ENCODE data around the gene ST8SIA4.

ST8SIA4 gene

GRCh38 chr5:100896054-100896453 is 7.0 kb downstream of the ST8SIA4 start:
- Mint-ChIP-seq H3K36me3 (peaks cover 30% of the 10 kb centered on the region), H3K4me3 (no peak overlapping the region), H3K27me3 (no peaks in the 10 kb centered on the region), H3K4me1 (peaks cover 47% of the 10 kb centered on the region), H3K27ac (peak overlapping the region; percentile 77), H3K9me3 (no peaks in the 10 kb centered on the region)
- ATAC-seq = no peak

- peaks cover 50% of the 10 kb centered on the region for H3K4me1 Mint-ChIP-seq
- H3K27me3 Mint-ChIP-seq = no peaks in the 10 kb centered on the region
- peak overlapping the region; percentile 64 for H3K4me3 Mint-ChIP-seq
- no peaks in the 10 kb centered on the region for H3K9me3 Mint-ChIP-seq
- peaks cover 28% of the 10 kb centered on the region for H3K36me3 Mint-ChIP-seq
- peak overlapping the region; percentile 88 for H3K27ac Mint-ChIP-seq
- ATAC-seq = no peak
These were observed 12.5 kb downstream of the ST8SIA4 start for GRCh38 chr5:100890461-100891008.

DNA sequence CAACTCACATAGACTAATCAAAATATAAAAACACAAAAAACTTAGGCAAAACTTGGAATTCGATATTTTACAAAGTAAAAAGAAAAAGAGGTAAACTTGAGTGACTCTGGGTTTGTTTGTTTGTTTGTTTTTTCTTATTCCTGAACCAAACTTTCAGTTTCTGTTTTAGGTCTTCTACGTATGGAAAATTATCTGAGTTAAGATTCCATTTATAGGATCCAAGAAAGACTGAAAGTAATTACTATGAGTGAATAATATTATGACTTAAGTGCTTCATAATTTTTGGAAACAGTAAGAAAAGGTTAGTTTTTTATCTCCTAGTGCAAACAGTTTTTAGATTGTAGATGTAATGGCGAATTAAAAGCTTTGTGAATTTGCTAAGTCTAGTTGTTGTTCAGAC is 13.2 kb downstream of the ST8SIA4 start:
- H3K4me1 Mint-ChIP-seq = peaks cover 47% of the 10 kb centered on the region
- no peak for ATAC-seq
- peak overlapping the region; percentile 64 for H3K4me3 Mint-ChIP-seq
- H3K36me3 Mint-ChIP-seq = peaks cover 29% of the 10 kb centered on the region
- no peaks in the 10 kb centered on the region for H3K9me3 Mint-ChIP-seq
- H3K27me3 Mint-ChIP-seq = no peaks in the 10 kb centered on the region
- H3K27ac Mint-ChIP-seq = peak overlapping the region; percentile 88

GRCh38 chr5:100889165-100889743 is 13.8 kb downstream of the ST8SIA4 start:
- no peaks in the 10 kb centered on the region for H3K27me3 Mint-ChIP-seq
- H3K36me3 Mint-ChIP-seq = peaks cover 31% of the 10 kb centered on the region
- H3K9me3 Mint-ChIP-seq = no peaks in the 10 kb centered on the region

DNA sequence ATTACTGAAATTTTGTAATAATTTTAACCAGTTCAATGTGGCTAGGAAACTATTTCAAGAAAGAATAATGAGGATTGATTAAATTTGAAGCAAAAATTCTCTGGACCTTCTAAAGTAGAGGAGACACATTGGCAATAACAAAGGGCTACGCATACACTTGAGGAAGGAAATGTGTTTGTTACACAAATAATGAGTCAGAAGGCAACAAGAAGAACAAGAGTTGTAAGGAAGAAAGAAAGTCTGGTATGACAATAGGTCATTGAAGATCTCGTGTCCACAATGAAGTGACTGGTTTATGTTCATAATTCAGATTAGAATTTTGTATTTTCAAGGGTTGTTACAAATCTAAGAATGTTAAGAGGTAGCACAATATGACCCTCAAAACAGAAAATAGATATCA is 25.8 kb downstream of the ST8SIA4 start:
- peaks cover 48% of the 10 kb centered on the region for H3K4me1 Mint-ChIP-seq
- peaks cover 6% of the 10 kb centered on the region for H3K9me3 Mint-ChIP-seq
- H3K36me3 Mint-ChIP-seq = peaks cover 58% of the 10 kb centered on the region
- H3K27ac Mint-ChIP-seq = no peak overlapping the region
- ATAC-seq = no peak
- no peaks in the 10 kb centered on the region for H3K27me3 Mint-ChIP-seq
- H3K4me3 Mint-ChIP-seq = no peak overlapping the region

More at GRCh38 chr5:100889165-100889743, 13.8 kb downstream of the ST8SIA4 start:
- ATAC-seq = peak; percentile 76
- H3K4me1 Mint-ChIP-seq = peaks cover 47% of the 10 kb centered on the region
- peak overlapping the region; percentile 88 for H3K27ac Mint-ChIP-seq
- H3K4me3 Mint-ChIP-seq = peak overlapping the region; percentile 74

GRCh38 chr5:100872408-100873190 is 30.5 kb downstream of the ST8SIA4 start:
- ATAC-seq = peak; percentile 84
- Mint-ChIP-seq H3K27ac (peak overlapping the region; percentile 81), H3K36me3 (peaks cover 53% of the 10 kb centered on the region), H3K4me3 (peak overlapping the region; percentile 38), H3K27me3 (no peaks in the 10 kb centered on the region), H3K4me1 (peaks cover 43% of the 10 kb centered on the region), H3K9me3 (peaks cover 4% of the 10 kb centered on the region)

DNA sequence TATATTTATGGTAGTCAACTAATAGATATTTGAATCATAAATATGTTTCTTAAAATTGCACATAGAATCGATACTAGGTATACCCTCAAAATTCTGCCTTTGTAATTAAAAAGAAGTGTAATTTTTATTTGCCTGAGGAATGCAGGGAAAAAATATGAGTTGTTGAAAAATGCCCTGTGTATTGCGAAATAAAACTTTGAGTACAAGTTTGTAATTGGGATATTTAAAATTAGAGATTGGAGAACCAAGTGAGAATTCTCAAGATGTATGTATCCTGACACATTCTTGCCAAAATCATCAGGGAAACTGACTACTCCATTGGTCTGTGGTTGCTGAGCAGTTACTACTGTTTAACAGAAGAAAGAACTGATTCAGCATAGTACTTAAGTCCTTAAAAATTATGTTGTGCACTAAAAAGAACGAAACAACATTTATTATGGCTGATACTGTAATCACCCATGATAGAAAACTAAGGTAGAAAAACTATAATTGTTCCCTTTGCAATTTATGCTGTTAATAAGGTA is 36.0 kb downstream of the ST8SIA4 start:
- H3K4me3 Mint-ChIP-seq = no peak overlapping the region
- ATAC-seq = no peak
- H3K27me3 Mint-ChIP-seq = no peaks in the 10 kb centered on the region
- H3K9me3 Mint-ChIP-seq = peaks cover 4% of the 10 kb centered on the region
- peaks cover 36% of the 10 kb centered on the region for H3K4me1 Mint-ChIP-seq
- no peak overlapping the region for H3K27ac Mint-ChIP-seq
- H3K36me3 Mint-ChIP-seq = peaks cover 50% of the 10 kb centered on the region

DNA sequence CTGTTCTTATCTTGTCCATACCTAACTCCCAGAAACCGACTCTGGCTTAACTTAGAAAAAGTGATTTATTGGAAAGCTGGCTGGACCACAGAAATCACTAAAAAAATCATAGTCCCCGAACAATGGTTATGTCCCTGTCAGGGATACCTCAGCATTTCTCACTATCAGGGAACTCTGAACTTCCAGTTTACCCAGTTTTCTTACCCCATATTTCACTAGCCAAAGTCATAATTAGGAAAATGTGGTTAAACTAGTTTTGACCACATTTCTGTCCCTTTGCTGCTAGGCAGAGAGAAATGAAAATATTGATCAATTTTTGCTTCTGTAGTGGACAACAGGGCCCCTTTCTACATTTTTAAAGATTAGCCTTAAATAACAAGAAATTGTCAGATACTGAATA is 38.2 kb downstream of the ST8SIA4 start:
- peak overlapping the region; percentile 57 for H3K27ac Mint-ChIP-seq
- no peak overlapping the region for H3K4me3 Mint-ChIP-seq
- peaks cover 52% of the 10 kb centered on the region for H3K4me1 Mint-ChIP-seq
- no peaks in the 10 kb centered on the region for H3K27me3 Mint-ChIP-seq
- peaks cover 58% of the 10 kb centered on the region for H3K36me3 Mint-ChIP-seq
- no peak for ATAC-seq
- peaks cover 4% of the 10 kb centered on the region for H3K9me3 Mint-ChIP-seq

- Mint-ChIP-seq H3K36me3 (peaks cover 49% of the 10 kb centered on the region), H3K4me3 (no peak overlapping the region), H3K27ac (no peak overlapping the region), H3K4me1 (peaks cover 53% of the 10 kb centered on the region), H3K27me3 (no peaks in the 10 kb centered on the region), H3K9me3 (peaks cover 4% of the 10 kb centered on the region)
- no peak for ATAC-seq
These were observed 39.3 kb downstream of the ST8SIA4 start for GRCh38 chr5:100863739-100864138.

GRCh38 chr5:100861148-100861547 is 41.9 kb downstream of the ST8SIA4 start:
- H3K9me3 Mint-ChIP-seq = peaks cover 4% of the 10 kb centered on the region
- H3K27ac Mint-ChIP-seq = peak overlapping the region; percentile 83
- H3K27me3 Mint-ChIP-seq = no peaks in the 10 kb centered on the region
- peaks cover 61% of the 10 kb centered on the region for H3K4me1 Mint-ChIP-seq
- peak; percentile 59 for ATAC-seq
- peaks cover 47% of the 10 kb centered on the region for H3K36me3 Mint-ChIP-seq
- peak overlapping the region; percentile 49 for H3K4me3 Mint-ChIP-seq

DNA sequence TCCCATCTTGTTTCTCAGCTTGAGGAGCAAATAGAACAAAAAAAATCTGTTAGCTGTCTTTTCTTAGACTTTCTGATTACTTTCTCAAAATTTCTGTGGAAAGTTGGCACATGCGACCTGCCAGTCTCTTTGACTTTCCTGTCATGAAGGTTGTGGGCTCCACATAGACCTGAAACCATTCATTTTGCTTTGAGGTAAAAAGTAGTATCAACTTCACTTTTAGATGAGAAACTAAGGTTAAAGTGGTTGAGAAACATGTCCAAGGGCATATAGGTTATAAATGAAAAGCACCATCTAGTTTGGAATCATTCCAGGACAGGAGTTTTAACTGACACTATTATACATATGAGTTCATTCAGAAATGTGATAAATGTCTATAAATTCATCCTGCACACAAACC is 42.7 kb downstream of the ST8SIA4 start:
- Mint-ChIP-seq H3K27me3 (no peaks in the 10 kb centered on the region), H3K36me3 (peaks cover 45% of the 10 kb centered on the region), H3K27ac (peak overlapping the region; percentile 83), H3K9me3 (peaks cover under 1% of the 10 kb centered on the region), H3K4me3 (no peak overlapping the region), H3K4me1 (peaks cover 60% of the 10 kb centered on the region)
- peak; percentile 48 for ATAC-seq

GRCh38 chr5:100858987-100859545 is 44.0 kb downstream of the ST8SIA4 start:
- H3K27me3 Mint-ChIP-seq = no peaks in the 10 kb centered on the region
- no peak for ATAC-seq
- peaks cover 46% of the 10 kb centered on the region for H3K36me3 Mint-ChIP-seq
- H3K9me3 Mint-ChIP-seq = no peaks in the 10 kb centered on the region
- peaks cover 67% of the 10 kb centered on the region for H3K4me1 Mint-ChIP-seq
- H3K4me3 Mint-ChIP-seq = no peak overlapping the region
- H3K27ac Mint-ChIP-seq = peak overlapping the region; percentile 59

DNA sequence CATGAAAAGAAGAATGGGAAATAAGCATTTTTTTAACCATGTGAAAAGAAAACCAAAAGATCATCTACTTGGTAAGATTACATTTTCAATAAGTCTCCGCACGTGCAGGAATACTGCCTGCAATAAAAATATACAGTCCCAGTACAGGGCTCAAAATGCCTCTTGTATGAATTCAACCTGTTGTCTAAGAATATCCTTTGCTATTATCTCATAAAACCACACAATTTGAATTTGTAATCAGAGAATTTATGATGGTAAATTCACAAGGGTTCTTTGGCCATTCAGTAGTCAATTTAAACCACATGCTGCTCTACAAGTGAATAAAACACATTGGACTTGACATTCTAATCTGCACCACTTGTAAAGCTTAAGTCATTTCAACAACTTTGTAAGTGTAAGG is 46.6 kb downstream of the ST8SIA4 start:
- H3K27ac Mint-ChIP-seq = peak overlapping the region; percentile 81
- peaks cover 41% of the 10 kb centered on the region for H3K36me3 Mint-ChIP-seq
- no peaks in the 10 kb centered on the region for H3K27me3 Mint-ChIP-seq
- H3K9me3 Mint-ChIP-seq = no peaks in the 10 kb centered on the region
- ATAC-seq = no peak
- H3K4me1 Mint-ChIP-seq = peaks cover 71% of the 10 kb centered on the region
- peak overlapping the region; percentile 78 for H3K4me3 Mint-ChIP-seq

- Mint-ChIP-seq H3K9me3 (no peaks in the 10 kb centered on the region), H3K36me3 (peaks cover 36% of the 10 kb centered on the region), H3K4me1 (peaks cover 66% of the 10 kb centered on the region), H3K4me3 (peak overlapping the region; percentile 78), H3K27me3 (no peaks in the 10 kb centered on the region), H3K27ac (peak overlapping the region; percentile 81)
- no peak for ATAC-seq
These were observed 47.1 kb downstream of the ST8SIA4 start for GRCh38 chr5:100855937-100856430.

DNA sequence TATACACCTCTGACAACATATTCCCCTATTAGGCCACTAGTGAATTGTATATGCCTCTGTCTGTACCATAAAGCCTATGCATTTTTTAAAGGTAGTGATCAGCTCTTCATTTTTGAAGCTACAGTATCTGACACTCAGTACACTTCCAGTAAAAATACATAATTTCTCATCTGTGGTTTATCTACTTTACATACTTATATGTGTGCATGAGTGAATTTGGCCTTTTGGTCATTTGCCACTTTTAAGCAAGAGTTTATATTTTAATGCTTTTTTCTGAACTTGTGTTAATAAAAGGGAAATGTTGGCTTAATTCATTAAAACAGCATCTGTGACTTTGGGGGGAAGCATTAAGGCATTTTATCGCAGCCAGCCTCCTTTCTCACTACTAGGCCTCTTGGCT is 47.8 kb downstream of the ST8SIA4 start:
- Mint-ChIP-seq H3K4me3 (peak overlapping the region; percentile 7), H3K36me3 (peaks cover 33% of the 10 kb centered on the region), H3K27me3 (no peaks in the 10 kb centered on the region), H3K27ac (peak overlapping the region; percentile 81), H3K9me3 (no peaks in the 10 kb centered on the region), H3K4me1 (peaks cover 59% of the 10 kb centered on the region)
- no peak for ATAC-seq
